Chondrocyte (in vitro differentiated cells): ENCODE results near the gene GPR84. TPM values are rescaled to one million over a fixed set of nuclear protein-coding genes. Genes with fewer than 3 reads are reported as not detected.
"Not testable (repeated sequence)": the region's sequence is repeated elsewhere in the genome, so short reads cannot be mapped to it uniquely, and the experiment has no call there.

Source experiments
- DNase-seq: peaks from one replicate; pipeline ENCODE4 v3.0.0; 2021; ENCODE audit warnings: mixed read lengths, low spot score
- H3K27ac Mint-ChIP-seq: one replicate; pipeline ENCODE4 v1.8.0; 2021; ENCODE audit warnings: mild to moderate bottlenecking, moderate library complexity, mixed read lengths; ENCODE audit not compliant: unreplicated experiment
- H3K27me3 Mint-ChIP-seq: 2 replicates; pipeline ENCODE4 v1.8.0; 2021; ENCODE audit warnings: low read depth, mixed read lengths
- H3K36me3 Mint-ChIP-seq: 2 replicates; pipeline ENCODE4 v1.8.0; 2021; ENCODE audit warnings: low read depth, mixed read lengths
- H3K4me1 Mint-ChIP-seq: 2 replicates; pipeline ENCODE4 v1.8.0; 2021; ENCODE audit warnings: low read depth, mild to moderate bottlenecking, mixed read lengths
- H3K4me3 Mint-ChIP-seq: one replicate; pipeline ENCODE4 v1.8.0; 2021; ENCODE audit warnings: mild to moderate bottlenecking, moderate library complexity, mixed read lengths; ENCODE audit not compliant: unreplicated experiment
- H3K9me3 Mint-ChIP-seq: 2 replicates; pipeline ENCODE4 v1.8.0; 2021; ENCODE audit warnings: low read depth, mixed read lengths
- CTCF ChIP-seq: fragments of 200-600 bp; sonication (generic); IDR thresholded peaks from 2 replicates; pipeline ENCODE4 v1.5.0; 2021; ENCODE audit warnings: antibody characterized with exemption, mild to moderate bottlenecking, moderate library complexity
- total RNA-seq: library from RNA; stranded (reverse); gene quantifications from 3 replicates; pipeline ENCODE4 v1.2.1, GENCODE V29; 2021

The GPR84 gene
- total RNA-seq, 1 donor from 2014 or later = not detected

- Mint-ChIP-seq H3K9me3 (no peaks in the 10 kb centered on the region), H3K36me3 (peaks cover 2% of the 10 kb centered on the region), H3K4me1 (peaks cover 38% of the 10 kb centered on the region), H3K27ac (no peak overlapping the region), H3K27me3 (no peaks in the 10 kb centered on the region), H3K4me3 (no peak overlapping the region)
- no peak for DNase-seq
- no peak for TF ChIP-seq CTCF
Observed at GRCh38 chr12:54331461-54331860, 32.8 kb downstream of the GPR84 start.

GRCh38 chr12:54330442-54330841, 33.8 kb downstream of the GPR84 start:
- H3K9me3 Mint-ChIP-seq = no peaks in the 10 kb centered on the region
- peaks cover 2% of the 10 kb centered on the region for H3K36me3 Mint-ChIP-seq
- H3K27ac Mint-ChIP-seq = no peak overlapping the region
- H3K4me3 Mint-ChIP-seq = no peak overlapping the region
- peaks cover 46% of the 10 kb centered on the region for H3K4me1 Mint-ChIP-seq
- no peaks in the 10 kb centered on the region for H3K27me3 Mint-ChIP-seq
- DNase-seq = no peak
- TF ChIP-seq CTCF = no peak

- no peak for TF ChIP-seq CTCF
- H3K36me3 Mint-ChIP-seq = peaks cover 2% of the 10 kb centered on the region
- no peak overlapping the region for H3K4me3 Mint-ChIP-seq
- no peaks in the 10 kb centered on the region for H3K9me3 Mint-ChIP-seq
- H3K4me1 Mint-ChIP-seq = peaks cover 51% of the 10 kb centered on the region
- DNase-seq = no peak
- no peaks in the 10 kb centered on the region for H3K27me3 Mint-ChIP-seq
- H3K27ac Mint-ChIP-seq = peak overlapping the region; percentile 63
Observed at GRCh38 chr12:54329759-54330158, 34.5 kb downstream of the GPR84 start.

GRCh38 chr12:54328595-54329337, 35.5 kb downstream of the GPR84 start:
- H3K4me3 Mint-ChIP-seq = no peak overlapping the region
- TF ChIP-seq CTCF = no peak
- peak overlapping the region; percentile 15 for H3K27ac Mint-ChIP-seq
- no peaks in the 10 kb centered on the region for H3K9me3 Mint-ChIP-seq
- H3K27me3 Mint-ChIP-seq = no peaks in the 10 kb centered on the region
- DNase-seq = no peak
- H3K36me3 Mint-ChIP-seq = peaks cover 2% of the 10 kb centered on the region
- peaks cover 55% of the 10 kb centered on the region for H3K4me1 Mint-ChIP-seq

- H3K4me1 Mint-ChIP-seq = peaks cover 48% of the 10 kb centered on the region
- not testable (repeated sequence) for H3K27me3 Mint-ChIP-seq, H3K9me3 Mint-ChIP-seq, H3K36me3 Mint-ChIP-seq
- DNase-seq = peak; percentile 29
- peak overlapping the region; percentile 100 for H3K27ac Mint-ChIP-seq
- H3K4me3 Mint-ChIP-seq = peak overlapping the region; percentile 98
Observed at GRCh38 chr12:54325442-54326109, 38.7 kb downstream of the GPR84 start.
